Measurements from ENCODE around the gene STRIP2. TPM values are rescaled to one million over a fixed set of nuclear protein-coding genes. Genes with fewer than 3 reads are reported as not detected.
A peak's percentile ranks its signal among the peaks of the same experiment; 100 is the strongest.

Gene STRIP2
- total RNA-seq, 1 experiment from 2014 or later: 5.1 TPM

DNA sequence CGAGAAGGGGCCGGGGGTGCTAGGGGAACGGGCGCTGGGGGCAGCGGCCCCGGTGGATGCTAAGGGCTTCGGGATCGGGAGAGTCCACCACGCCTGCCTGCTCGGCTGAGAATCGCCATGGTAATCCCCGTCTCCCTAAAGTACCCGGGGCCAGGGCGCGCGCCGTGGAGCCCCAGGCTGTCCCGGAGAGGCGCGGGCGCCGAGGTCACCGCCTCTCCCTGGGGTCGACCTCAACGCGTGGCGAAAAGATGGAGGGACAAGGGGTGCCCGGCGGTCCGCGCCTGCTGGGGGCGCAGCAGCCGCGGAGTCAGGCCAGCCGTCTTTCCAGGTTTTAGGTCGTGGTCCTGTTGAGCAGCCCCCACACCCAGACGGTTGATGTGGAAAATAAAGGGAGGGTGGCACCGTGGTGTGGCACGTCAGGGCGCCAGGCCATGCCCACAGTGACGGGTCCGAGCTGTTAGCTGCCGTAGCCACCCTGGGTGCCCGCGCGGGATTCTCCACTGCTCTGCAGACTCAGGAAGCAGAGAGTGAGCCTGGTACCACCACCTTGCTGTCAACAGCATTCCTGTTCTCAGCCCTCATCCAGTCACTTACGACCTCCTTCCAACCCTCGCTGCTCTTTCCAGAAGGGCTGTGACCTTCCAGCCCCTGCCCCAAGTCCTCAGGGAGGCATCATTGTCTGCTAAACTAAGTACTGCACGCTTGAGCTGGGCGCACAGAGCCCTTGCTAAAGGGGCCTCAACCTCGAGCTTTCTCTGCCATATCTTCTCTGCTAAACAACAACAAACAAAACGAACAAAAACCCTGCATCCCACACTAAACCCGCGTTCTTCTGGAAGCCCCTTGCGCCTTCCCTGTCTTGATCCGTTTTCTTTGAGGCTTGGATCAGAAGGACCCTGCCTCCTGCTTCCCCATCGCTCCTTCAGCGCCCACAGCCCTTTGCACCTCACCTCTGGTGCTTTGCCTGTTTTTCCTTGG is 68.8 kb downstream of the STRIP2 start:
- ChIA-PET POLR2A (interaction anchor here (0.6 to 0.7 kb wide), 2 partner anchors 33 to 225 kb away, joined by 7 to 15 read pairs; no protein-coding TSS in a partner anchor), CTCF (interaction anchor here (0.6 kb wide), 1 partner anchor 322 kb away, joined by 6 read pairs; no protein-coding TSS in a partner anchor)
- TF ChIP-seq SIN3A (IDR thresholded peaks at IDR 0.05; ENCODE audit: borderline replicate concordance, insufficient read depth, low read depth, low read length) (no peak), CTCF (IDR thresholded peaks at IDR 0.05) (no peak), TCF7L2 (IDR thresholded peaks at IDR 0.05; ENCODE audit: low read depth, low read length) (no peak), POLR2AphosphoS5 (IDR thresholded peaks at IDR 0.05; ENCODE audit: low read depth, low read length) (no peak)
- TF ChIP-seq, protein P1, sequence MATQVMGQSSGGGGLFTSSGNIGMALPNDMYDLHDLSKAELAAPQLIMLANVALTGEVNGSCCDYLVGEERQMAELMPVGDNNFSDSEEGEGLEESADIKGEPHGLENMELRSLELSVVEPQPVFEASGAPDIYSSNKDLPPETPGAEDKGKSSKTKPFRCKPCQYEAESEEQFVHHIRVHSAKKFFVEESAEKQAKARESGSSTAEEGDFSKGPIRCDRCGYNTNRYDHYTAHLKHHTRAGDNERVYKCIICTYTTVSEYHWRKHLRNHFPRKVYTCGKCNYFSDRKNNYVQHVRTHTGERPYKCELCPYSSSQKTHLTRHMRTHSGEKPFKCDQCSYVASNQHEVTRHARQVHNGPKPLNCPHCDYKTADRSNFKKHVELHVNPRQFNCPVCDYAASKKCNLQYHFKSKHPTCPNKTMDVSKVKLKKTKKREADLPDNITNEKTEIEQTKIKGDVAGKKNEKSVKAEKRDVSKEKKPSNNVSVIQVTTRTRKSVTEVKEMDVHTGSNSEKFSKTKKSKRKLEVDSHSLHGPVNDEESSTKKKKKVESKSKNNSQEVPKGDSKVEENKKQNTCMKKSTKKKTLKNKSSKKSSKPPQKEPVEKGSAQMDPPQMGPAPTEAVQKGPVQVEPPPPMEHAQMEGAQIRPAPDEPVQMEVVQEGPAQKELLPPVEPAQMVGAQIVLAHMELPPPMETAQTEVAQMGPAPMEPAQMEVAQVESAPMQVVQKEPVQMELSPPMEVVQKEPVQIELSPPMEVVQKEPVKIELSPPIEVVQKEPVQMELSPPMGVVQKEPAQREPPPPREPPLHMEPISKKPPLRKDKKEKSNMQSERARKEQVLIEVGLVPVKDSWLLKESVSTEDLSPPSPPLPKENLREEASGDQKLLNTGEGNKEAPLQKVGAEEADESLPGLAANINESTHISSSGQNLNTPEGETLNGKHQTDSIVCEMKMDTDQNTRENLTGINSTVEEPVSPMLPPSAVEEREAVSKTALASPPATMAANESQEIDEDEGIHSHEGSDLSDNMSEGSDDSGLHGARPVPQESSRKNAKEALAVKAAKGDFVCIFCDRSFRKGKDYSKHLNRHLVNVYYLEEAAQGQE (IDR thresholded peaks at IDR 0.05; ENCODE audit: insufficient read depth in 1 of 2, low read depth in 2 of 2, low read length in 1 of 2): no peak
- in situ Hi-C loops (cut with HindIII; ENCODE audit: low pct_unique_long_range_greater_than_20kb, low sequenced_read_pairs): no loop called here
- Histone ChIP-seq H3K36me3 (ENCODE audit: control insufficient read depth, insufficient read depth, low read length) (no peaks in the 10 kb centered on the region), H3K27ac (ENCODE audit: low read length) (no peak overlapping the region), H3K27me3 (ENCODE audit: control insufficient read depth, insufficient read depth, low read length) (no peaks in the 10 kb centered on the region), H3K9me3 (ENCODE audit: control insufficient read depth, insufficient read depth, low read depth, low read length) (no peaks in the 10 kb centered on the region), H3K4me3 (ENCODE audit: low read depth in 2 of 2, low read length in 2 of 2) (peak overlapping the region; percentile 55 to 61), H3K4me1 (ENCODE audit: control insufficient read depth, insufficient read depth, low read length) (no peaks in the 10 kb centered on the region)
- BruUV-seq (replicated peaks): no TSS peak
- ATAC-seq: peak; percentile 57
- DNase-seq (ENCODE audit: low read depth, low spot score): no peak
- intact Hi-C loops (cut with micrococcal nuclease; ENCODE audit: unreplicated experiment): no loop called here

GRCh38 chr7:129503725-129504124 is 69.5 kb downstream of the STRIP2 start:
- in situ Hi-C loops (cut with HindIII; ENCODE audit: low pct_unique_long_range_greater_than_20kb, low sequenced_read_pairs) (no loop called here), intact Hi-C loops (cut with micrococcal nuclease; ENCODE audit: unreplicated experiment) (no loop called here)
- Histone ChIP-seq H3K4me3 (ENCODE audit: low read depth in 2 of 2, low read length in 2 of 2) (no peak overlapping the region), H3K27ac (ENCODE audit: low read length) (no peak overlapping the region), H3K27me3 (ENCODE audit: control insufficient read depth, insufficient read depth, low read length) (no peaks in the 10 kb centered on the region), H3K4me1 (ENCODE audit: control insufficient read depth, insufficient read depth, low read length) (no peaks in the 10 kb centered on the region), H3K36me3 (ENCODE audit: control insufficient read depth, insufficient read depth, low read length) (no peaks in the 10 kb centered on the region), H3K9me3 (ENCODE audit: control insufficient read depth, insufficient read depth, low read depth, low read length) (no peaks in the 10 kb centered on the region)
- ChIA-PET CTCF (no interaction called here), POLR2A (interaction anchor here (0.6 to 0.7 kb wide), 2 partner anchors 32 to 225 kb away, joined by 7 to 15 read pairs; no protein-coding TSS in a partner anchor)
- TF ChIP-seq, protein P1 (IDR thresholded peaks at IDR 0.05; ENCODE audit: insufficient read depth in 1 of 2, low read depth in 2 of 2, low read length in 1 of 2): no peak
- no peak for TF ChIP-seq POLR2AphosphoS5 (IDR thresholded peaks at IDR 0.05; ENCODE audit: low read depth, low read length)
- TF ChIP-seq SIN3A (IDR thresholded peaks at IDR 0.05; ENCODE audit: borderline replicate concordance, insufficient read depth, low read depth, low read length): no peak
- TF ChIP-seq TCF7L2 (IDR thresholded peaks at IDR 0.05; ENCODE audit: low read depth, low read length): no peak
- no peak for TF ChIP-seq CTCF (IDR thresholded peaks at IDR 0.05)
- no TSS peak for BruUV-seq (replicated peaks)
- ATAC-seq (no peak), DNase-seq (ENCODE audit: low read depth, low spot score) (no peak)

All from Panc1 (cell line).